ENCODE data around the gene KDM4D.

The KDM4D gene

GRCh38 chr11:95003716-95004115 is 30.2 kb downstream of the KDM4D start:
- Histone ChIP-seq H3K27ac (replicated peaks) (no peak overlapping the region), H3K27me3 (ENCODE audit: insufficient read depth, poor library complexity, severe bottlenecking) (peaks cover 5% of the 10 kb centered on the region), H3K4me3 (replicated peaks; ENCODE audit: insufficient read depth, low read length) (no peak overlapping the region)
- DNase-seq (ENCODE audit: low read depth in 1 of 2, low spot score in 1 of 2), result no peak
- TF ChIP-seq POLR2AphosphoS5 (IDR thresholded peaks at IDR 0.05; ENCODE audit: low read depth) (no peak), CTCF (IDR thresholded peaks at IDR 0.05; ENCODE audit: insufficient read depth, low read length) (no peak), REST (IDR thresholded peaks at IDR 0.05; ENCODE audit: insufficient replicate concordance, low read depth) (no peak), GABPA (IDR thresholded peaks at IDR 0.05; ENCODE audit: low read depth) (no peak), SPI1 (IDR thresholded peaks at IDR 0.05; ENCODE audit: borderline replicate concordance, low read depth) (no peak)

- TF ChIP-seq REST (IDR thresholded peaks at IDR 0.05; ENCODE audit: insufficient replicate concordance, low read depth) (no peak), SPI1 (IDR thresholded peaks at IDR 0.05; ENCODE audit: borderline replicate concordance, low read depth) (no peak), POLR2AphosphoS5 (IDR thresholded peaks at IDR 0.05; ENCODE audit: low read depth) (no peak), GABPA (IDR thresholded peaks at IDR 0.05; ENCODE audit: low read depth) (no peak), CTCF (IDR thresholded peaks at IDR 0.05; ENCODE audit: insufficient read depth, low read length) (no peak)
- H3K27me3 ChIP-seq (ENCODE audit: insufficient read depth, poor library complexity, severe bottlenecking), result peaks cover 5% of the 10 kb centered on the region
- DNase-seq (ENCODE audit: low read depth in 1 of 2, low spot score in 1 of 2), result no peak
- H3K4me3 ChIP-seq (replicated peaks; ENCODE audit: insufficient read depth, low read length), result no peak overlapping the region
- H3K27ac ChIP-seq (replicated peaks), result no peak overlapping the region
Measured at GRCh38 chr11:95005642-95006041, 32.1 kb downstream of the KDM4D start.

- H3K4me3 ChIP-seq (replicated peaks; ENCODE audit: insufficient read depth, low read length), result no peak overlapping the region
- H3K27ac ChIP-seq (replicated peaks), result no peak overlapping the region
- no peak for DNase-seq (ENCODE audit: low read depth in 1 of 2, low spot score in 1 of 2)
- TF ChIP-seq GABPA (IDR thresholded peaks at IDR 0.05; ENCODE audit: low read depth) (no peak), CTCF (IDR thresholded peaks at IDR 0.05; ENCODE audit: insufficient read depth, low read length) (no peak)
- peaks cover 10% of the 10 kb centered on the region for H3K27me3 ChIP-seq (ENCODE audit: insufficient read depth, poor library complexity, severe bottlenecking)
Measured at GRCh38 chr11:95011376-95011775, 37.9 kb downstream of the KDM4D start.

- no peak overlapping the region for H3K4me3 ChIP-seq (replicated peaks; ENCODE audit: insufficient read depth, low read length)
- H3K27ac ChIP-seq (replicated peaks), result no peak overlapping the region
- no peak for DNase-seq (ENCODE audit: low read depth in 1 of 2, low spot score in 1 of 2)
- H3K27me3 ChIP-seq (ENCODE audit: insufficient read depth, poor library complexity, severe bottlenecking), result peaks cover 5% of the 10 kb centered on the region
- TF ChIP-seq SPI1 (IDR thresholded peaks at IDR 0.05; ENCODE audit: borderline replicate concordance, low read depth) (no peak), REST (IDR thresholded peaks at IDR 0.05; ENCODE audit: insufficient replicate concordance, low read depth) (no peak), POLR2AphosphoS5 (IDR thresholded peaks at IDR 0.05; ENCODE audit: low read depth) (no peak), GABPA (IDR thresholded peaks at IDR 0.05; ENCODE audit: low read depth) (no peak), CTCF (IDR thresholded peaks at IDR 0.05; ENCODE audit: insufficient read depth, low read length) (no peak)
Measured at GRCh38 chr11:95014184-95014821, 40.8 kb downstream of the KDM4D start.

Data from HL-60 (cell line).